Mucosa of descending colon (tissue), 3 donors: Measurements from ENCODE around the gene DNAL1. TPM values are rescaled to one million over a fixed set of nuclear protein-coding genes. Genes with fewer than 3 reads are reported as not detected.

Experiments
- ATAC-seq: fragments of 200-7000 bp; cut with Tn5 transposase; one replicate; pipeline ENCODE4 v1.9.1; 2020; ENCODE audit warnings: mild to moderate bottlenecking, moderate library complexity
- DNase-seq, 3 donors: peaks; one replicate each; pipeline ENCODE4 v3.0.0-alpha.2; 2020
- H3K36me3 ChIP-seq: fragments of 200-600 bp; one replicate; pipeline ENCODE4 v1.8.0; 2021; ENCODE audit warnings: low read depth, mild to moderate bottlenecking
- H3K4me1 ChIP-seq: fragments of 200-600 bp; one replicate; pipeline ENCODE4 v1.8.0; 2021; ENCODE audit warnings: low read depth, mild to moderate bottlenecking
- H3K4me3 ChIP-seq: fragments of 200-600 bp; one replicate; pipeline ENCODE4 v1.8.0; 2021; ENCODE audit warnings: mild to moderate bottlenecking
- H3K9me3 ChIP-seq: fragments of 200-600 bp; one replicate; pipeline ENCODE4 v1.8.0; 2021; ENCODE audit warnings: mild to moderate bottlenecking
- CTCF ChIP-seq: fragments of 200-600 bp; IDR thresholded peaks from one replicate; pipeline ENCODE4 v1.8.0; 2022; ENCODE audit warnings: antibody characterized with exemption, mild to moderate bottlenecking
- intact Hi-C, 2 donors: fragments of 100-400 bp; cut with DNase I in 1 of 2; cut with micrococcal nuclease in 1 of 2; formaldehyde crosslinking; loops; one replicate each; pipeline versions ENCODE4 v1.11.0 to v1.11.1; 2022; cut with DNase I, micrococcal nuclease
- total RNA-seq, 3 donors: library from RNA; stranded (reverse); fragmentation: NEBNext Ultra II Directional in 2 of 3; extraction: Animal tissue kit (Norgen Biotek cat#: 25700) in 2 of 3; gene quantifications; one replicate each; pipeline versions ENCODE4 v1.2.1 to v1.2.4, GENCODE V29; 2021 to 2023
- donor health status: DM: no; HTN: no; CAD: no; lungs with moderate emphysema.
- donor health status: DM: no; HTN: no; CAD: no.
- donor health status: DM: no; HTN: yes; CAD: no.

Gene DNAL1
- total RNA-seq, 3 donors from 2014 or later, result 7.0 to 18.9 (median 7.6) TPM

- intact Hi-C loops, result no loop called here
- no peaks in the 10 kb centered on the region for H3K4me1 ChIP-seq
- no peak for TF ChIP-seq CTCF
- ATAC-seq, result no peak
- no peak for DNase-seq
- no peak overlapping the region for H3K4me3 ChIP-seq
- no peaks in the 10 kb centered on the region for H3K9me3 ChIP-seq
- no peaks in the 10 kb centered on the region for H3K36me3 ChIP-seq
Observed at GRCh38 chr14:73619524-73619923, 25.3 kb upstream of the DNAL1 start.

- Histone ChIP-seq H3K36me3 (no peaks in the 10 kb centered on the region), H3K4me1 (no peaks in the 10 kb centered on the region), H3K4me3 (no peak overlapping the region), H3K9me3 (no peaks in the 10 kb centered on the region)
- intact Hi-C loops, result no loop called here
- no peak for TF ChIP-seq CTCF
- DNase-seq (no peak), ATAC-seq (no peak)
Observed at GRCh38 chr14:73620268-73620667, 24.5 kb upstream of the DNAL1 start.

- Histone ChIP-seq H3K36me3 (no peaks in the 10 kb centered on the region), H3K4me1 (no peaks in the 10 kb centered on the region), H3K4me3 (no peak overlapping the region), H3K9me3 (no peaks in the 10 kb centered on the region)
- intact Hi-C loops, result no loop called here
- ATAC-seq (no peak), DNase-seq (no peak)
- TF ChIP-seq CTCF, result no peak
Observed at GRCh38 chr14:73623504-73624054, 21.2 kb upstream of the DNAL1 start.

GRCh38 chr14:73625706-73626105, 19.1 kb upstream of the DNAL1 start:
- intact Hi-C loops, result no loop called here
- DNase-seq, result no peak

GRCh38 chr14:73627151-73627558, 17.6 kb upstream of the DNAL1 start:
- no peak for DNase-seq
- ATAC-seq, result no peak
- no peaks in the 10 kb centered on the region for H3K9me3 ChIP-seq
- H3K4me1 ChIP-seq, result no peaks in the 10 kb centered on the region
- no peaks in the 10 kb centered on the region for H3K36me3 ChIP-seq
- TF ChIP-seq CTCF, result no peak
- intact Hi-C loops, result no loop called here
- H3K4me3 ChIP-seq, result no peak overlapping the region

More at GRCh38 chr14:73625706-73626105, 19.1 kb upstream of the DNAL1 start:
- no peak overlapping the region for H3K4me3 ChIP-seq
- H3K36me3 ChIP-seq, result no peaks in the 10 kb centered on the region
- H3K9me3 ChIP-seq, result no peaks in the 10 kb centered on the region
- no peak for ATAC-seq
- no peaks in the 10 kb centered on the region for H3K4me1 ChIP-seq
- no peak for TF ChIP-seq CTCF
